HG03442 (cell line): ENCODE data around the gene IAH1.

Source experiments
- ATAC-seq: cut with Tn5 transposase; IDR thresholded peaks from one replicate; pipeline ENCODE4 v1.9.1; 2021; ENCODE audit warnings: mild to moderate bottlenecking, moderate library complexity; ENCODE audit not compliant: unreplicated experiment

Gene IAH1

GRCh38 chr2:9527995-9528787 lies 53.8 kb downstream of the IAH1 start:
- no peak for ATAC-seq

GRCh38 chr2:9532421-9532820 lies 58.1 kb downstream of the IAH1 start:
- ATAC-seq, result no peak

- ATAC-seq, result no peak
These were observed 59.3 kb downstream of the IAH1 start for GRCh38 chr2:9533663-9534062.

GRCh38 chr2:9535177-9535576 lies 60.8 kb downstream of the IAH1 start:
- no peak for ATAC-seq

- ATAC-seq, result no peak
These were observed 62.2 kb downstream of the IAH1 start for GRCh38 chr2:9536504-9536903.

GRCh38 chr2:9538000-9538507 lies 63.7 kb downstream of the IAH1 start:
- ATAC-seq, result no peak
